Cardiac muscle cell (in vitro differentiated cells and primary cell): ENCODE data around the gene INSC. TPM values are rescaled to one million over a fixed set of nuclear protein-coding genes. Genes with fewer than 3 reads are reported as not detected.

Source experiments
- DNase-seq, 2 donors: peaks; one replicate each; pipeline versions ENCODE4 v3.0.0 to v3.0.0-alpha.2; 2010 to 2017; ENCODE audit warnings: low read depth in 1 of 2, low spot score in 1 of 2
- H3K27ac ChIP-seq: fragments of 200-600 bp; sonication (generic); 2 replicates; pipeline ENCODE4 v1.5.1; 2016
- H3K27me3 ChIP-seq: fragments of 200-600 bp; sonication (generic); 2 replicates; pipeline ENCODE4 v1.6.0; 2016; ENCODE audit warnings: control low read depth
- H3K36me3 ChIP-seq: fragments of 200-600 bp; sonication (generic); 2 replicates; pipeline ENCODE4 v1.5.1; 2016; ENCODE audit warnings: control low read depth
- H3K4me1 ChIP-seq: fragments of 200-600 bp; sonication (generic); 2 replicates; pipeline ENCODE4 v1.8.1; 2017; ENCODE audit warnings: low read depth, mild to moderate bottlenecking, mixed run types
- H3K4me3 ChIP-seq: fragments of 200-600 bp; sonication (generic); 2 replicates; pipeline ENCODE4 v1.5.1; 2016; ENCODE audit warnings: mild to moderate bottlenecking
- H3K9me3 ChIP-seq: fragments of 200-600 bp; sonication (generic); 2 replicates; pipeline ENCODE4 v1.5.1; 2017; ENCODE audit warnings: low read depth, mild to moderate bottlenecking, control low read depth
- CTCF ChIP-seq: IDR thresholded peaks from 2 replicates; pipeline ENCODE4 v1.5.1; 2012; ENCODE audit warnings: low read depth, mild to moderate bottlenecking, low read length
- polyA plus RNA-seq: library from polyadenylated mRNA; unstranded; fragments of >200 nt; fragmentation: Nextera tagmentation; extraction: Ambion mirVana; gene quantifications from 2 replicates; pipeline ENCODE4 v1.2.1, GENCODE V29; 2016
- total RNA-seq: library from RNA; depleted of rRNA; stranded (reverse); fragments of >200 nt; gene quantifications from 2 replicates; pipeline ENCODE4 v1.2.3, GENCODE V29; 2016

Gene INSC
- total and polyA plus RNA-seq, 2 experiments from 2014 or later = not detected

DNA sequence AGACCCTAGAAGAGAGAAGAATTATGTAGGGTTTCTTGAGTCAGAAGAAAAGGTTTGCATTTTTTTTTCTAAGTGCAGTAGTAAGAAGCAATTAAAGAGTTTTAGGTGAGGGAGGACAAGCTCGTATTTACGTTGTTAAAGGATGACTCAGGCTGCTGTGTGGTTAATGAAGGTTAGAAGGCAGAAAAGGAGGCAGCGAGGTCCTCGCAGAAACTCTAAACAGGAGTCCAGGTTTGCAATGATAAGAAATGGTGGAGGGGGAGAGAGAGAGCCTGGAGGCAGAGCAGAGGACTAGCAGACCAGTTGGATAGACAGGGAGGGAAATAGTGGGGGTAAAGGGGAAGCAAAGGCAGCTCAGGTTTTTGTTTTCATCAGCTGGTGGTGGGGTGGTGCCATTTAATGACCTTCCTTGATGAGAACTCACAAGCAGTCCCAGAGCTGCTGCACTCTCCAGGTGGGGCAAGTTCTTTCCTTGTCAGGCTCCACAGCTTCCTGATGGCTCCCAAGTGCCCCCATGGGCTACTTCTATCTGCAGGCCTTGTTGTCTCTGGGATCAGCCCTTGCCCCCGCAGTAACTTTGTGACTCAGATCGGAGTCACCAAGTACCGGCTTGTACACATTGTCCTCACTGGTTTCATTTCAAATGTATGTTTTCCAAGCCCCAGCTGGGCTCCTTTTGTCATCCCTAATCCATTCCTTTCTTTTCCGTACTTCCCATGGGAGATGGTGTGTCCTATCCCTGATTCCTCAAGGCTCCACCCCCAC lies 8.3 kb upstream of the INSC start:
- no peak overlapping the region for H3K4me3 ChIP-seq
- no peaks in the 10 kb centered on the region for H3K27me3 ChIP-seq
- H3K27ac ChIP-seq = no peak overlapping the region
- peak in 1 of 2 donors; percentile 43 for DNase-seq
- no peaks in the 10 kb centered on the region for H3K4me1 ChIP-seq
- no peaks in the 10 kb centered on the region for H3K36me3 ChIP-seq
- TF ChIP-seq CTCF = no peak
- no peaks in the 10 kb centered on the region for H3K9me3 ChIP-seq

GRCh38 chr11:15107730-15108515 lies 6.8 kb upstream of the INSC start:
- Histone ChIP-seq H3K27me3 (no peaks in the 10 kb centered on the region), H3K4me1 (no peaks in the 10 kb centered on the region), H3K4me3 (no peak overlapping the region), H3K36me3 (no peaks in the 10 kb centered on the region), H3K27ac (no peak overlapping the region), H3K9me3 (no peaks in the 10 kb centered on the region)
- no peak for DNase-seq
- no peak for TF ChIP-seq CTCF

GRCh38 chr11:15108592-15109130 lies 6.1 kb upstream of the INSC start:
- DNase-seq = no peak
- Histone ChIP-seq H3K4me3 (no peak overlapping the region), H3K27ac (no peak overlapping the region), H3K9me3 (no peaks in the 10 kb centered on the region), H3K27me3 (peaks cover 5% of the 10 kb centered on the region), H3K4me1 (no peaks in the 10 kb centered on the region), H3K36me3 (no peaks in the 10 kb centered on the region)
- TF ChIP-seq CTCF = no peak

GRCh38 chr11:15109602-15110001 lies 5.1 kb upstream of the INSC start:
- no peak for TF ChIP-seq CTCF
- Histone ChIP-seq H3K4me1 (no peaks in the 10 kb centered on the region), H3K9me3 (no peaks in the 10 kb centered on the region), H3K27ac (no peak overlapping the region), H3K4me3 (no peak overlapping the region), H3K27me3 (peaks cover 15% of the 10 kb centered on the region), H3K36me3 (no peaks in the 10 kb centered on the region)
- DNase-seq = no peak

GRCh38 chr11:15111215-15111614 lies 3.5 kb upstream of the INSC start:
- Histone ChIP-seq H3K9me3 (no peaks in the 10 kb centered on the region), H3K36me3 (no peaks in the 10 kb centered on the region), H3K4me3 (no peak overlapping the region), H3K27ac (no peak overlapping the region), H3K4me1 (no peaks in the 10 kb centered on the region), H3K27me3 (peaks cover 31% of the 10 kb centered on the region)
- DNase-seq = no peak
- no peak for TF ChIP-seq CTCF
